HL-60 (cell line): ENCODE results near the gene BIRC7.

Experiments used
- CTCF ChIP-seq: IDR thresholded peaks from one replicate; pipeline ENCODE4 v1.5.1; 2011; ENCODE audit warnings: low read length, control low read depth, inconsistent platforms; ENCODE audit not compliant: insufficient read depth
- GABPA ChIP-seq: IDR thresholded peaks from 2 replicates; pipeline ENCODE4 v1.6.1; 2012; ENCODE audit warnings: low read depth
- REST ChIP-seq: IDR thresholded peaks from 2 replicates; pipeline ENCODE4 v1.6.1; 2012; ENCODE audit warnings: low read depth; ENCODE audit not compliant: insufficient replicate concordance

- no peak for TF ChIP-seq CTCF
- TF ChIP-seq GABPA, result no peak
- no peak for TF ChIP-seq REST
Measured at GRCh38 chr20:63188159-63188442, 47.6 kb upstream of the BIRC7 start.
